ENCODE results near the gene SMARCC1.
"Not testable (repeated sequence)": the region's sequence is repeated elsewhere in the genome, so short reads cannot be mapped to it uniquely, and the experiment has no call there.

SMARCC1 gene

GRCh38 chr3:47746264-47746663 lies 35.4 kb downstream of the SMARCC1 start:
- Histone ChIP-seq H3K4me1 (ENCODE audit: low read length) (peaks cover 16% of the 10 kb centered on the region), H3K4me2 (ENCODE audit: low read length) (no peak overlapping the region), H3K36me3 (replicated peaks; ENCODE audit: low read depth, low read length) (peaks cover 44% of the 10 kb centered on the region), H3K9ac (ENCODE audit: low read length) (no peak overlapping the region), H3K27me3 (ENCODE audit: low read depth, low read length) (no peaks in the 10 kb centered on the region), H3K79me2 (ENCODE audit: low read length) (peaks cover 100% of the 10 kb centered on the region), H2AFZ (ENCODE audit: low read depth, low read length) (no peak overlapping the region), H3K27ac (ENCODE audit: low read length) (no peak overlapping the region), H4K20me1 (ENCODE audit: insufficient read depth, low read length) (peaks cover 45% of the 10 kb centered on the region), H3K9me3 (ENCODE audit: insufficient read depth, low read length) (no peaks in the 10 kb centered on the region), H3K4me3 (ENCODE audit: low read length) (no peak overlapping the region)
- no peak for TF ChIP-seq CTCF (IDR thresholded peaks at IDR 0.05; ENCODE audit: low read depth, low read length)
- TF ChIP-seq EZH2phosphoT487 (IDR thresholded peaks at IDR 0.05; ENCODE audit: low read depth): no peak

- Histone ChIP-seq H3K27ac (ENCODE audit: low read length) (no peak overlapping the region), H3K27me3 (ENCODE audit: low read depth, low read length) (no peaks in the 10 kb centered on the region), H4K20me1 (ENCODE audit: insufficient read depth, low read length) (peaks cover 56% of the 10 kb centered on the region), H3K4me3 (ENCODE audit: low read length) (no peak overlapping the region), H3K4me2 (ENCODE audit: low read length) (no peak overlapping the region), H2AFZ (ENCODE audit: low read depth, low read length) (no peak overlapping the region), H3K9me3 (ENCODE audit: insufficient read depth, low read length) (no peaks in the 10 kb centered on the region), H3K36me3 (replicated peaks; ENCODE audit: low read depth, low read length) (peaks cover 50% of the 10 kb centered on the region), H3K4me1 (ENCODE audit: low read length) (peaks cover 16% of the 10 kb centered on the region), H3K79me2 (ENCODE audit: low read length) (peaks cover 100% of the 10 kb centered on the region), H3K9ac (ENCODE audit: low read length) (no peak overlapping the region)
- TF ChIP-seq CTCF (IDR thresholded peaks at IDR 0.05; ENCODE audit: low read depth, low read length) (no peak), EZH2phosphoT487 (IDR thresholded peaks at IDR 0.05; ENCODE audit: low read depth) (no peak)
These were observed 37.8 kb downstream of the SMARCC1 start for GRCh38 chr3:47743855-47744254.

- Histone ChIP-seq H3K79me2 (ENCODE audit: low read length) (peaks cover 100% of the 10 kb centered on the region), H3K4me1 (ENCODE audit: low read length) (peaks cover 16% of the 10 kb centered on the region), H3K36me3 (replicated peaks; ENCODE audit: low read depth, low read length) (peaks cover 46% of the 10 kb centered on the region), H4K20me1 (ENCODE audit: insufficient read depth, low read length) (peaks cover 56% of the 10 kb centered on the region)
- not testable (repeated sequence) for H2AFZ ChIP-seq (ENCODE audit: low read depth, low read length); H3K9me3 ChIP-seq (ENCODE audit: insufficient read depth, low read length); H3K27me3 ChIP-seq (ENCODE audit: low read depth, low read length); H3K4me2 ChIP-seq (ENCODE audit: low read length); H3K9ac ChIP-seq (ENCODE audit: low read length); H3K27ac ChIP-seq (ENCODE audit: low read length); H3K4me3 ChIP-seq (ENCODE audit: low read length)
These were observed 38.3 kb downstream of the SMARCC1 start for GRCh38 chr3:47743352-47743751.

GRCh38 chr3:47741925-47742324 lies 39.8 kb downstream of the SMARCC1 start:
- TF ChIP-seq CTCF (IDR thresholded peaks at IDR 0.05; ENCODE audit: low read depth, low read length) (no peak), EZH2phosphoT487 (IDR thresholded peaks at IDR 0.05; ENCODE audit: low read depth) (no peak)
- Histone ChIP-seq H3K9ac (ENCODE audit: low read length) (no peak overlapping the region), H2AFZ (ENCODE audit: low read depth, low read length) (no peak overlapping the region), H3K4me2 (ENCODE audit: low read length) (no peak overlapping the region), H3K36me3 (replicated peaks; ENCODE audit: low read depth, low read length) (peaks cover 50% of the 10 kb centered on the region), H3K9me3 (ENCODE audit: insufficient read depth, low read length) (no peaks in the 10 kb centered on the region), H3K79me2 (ENCODE audit: low read length) (peaks cover 94% of the 10 kb centered on the region), H3K4me1 (ENCODE audit: low read length) (peaks cover 16% of the 10 kb centered on the region), H3K4me3 (ENCODE audit: low read length) (no peak overlapping the region), H4K20me1 (ENCODE audit: insufficient read depth, low read length) (peaks cover 56% of the 10 kb centered on the region), H3K27ac (ENCODE audit: low read length) (no peak overlapping the region), H3K27me3 (ENCODE audit: low read depth, low read length) (no peaks in the 10 kb centered on the region)

- H3K27ac ChIP-seq (ENCODE audit: low read length): peak overlapping the region; percentile 2; the same call in 1 of the 2 replicates
- H3K4me3 ChIP-seq (ENCODE audit: low read length): no peak overlapping the region
- no peak overlapping the region for H3K9ac ChIP-seq (ENCODE audit: low read length)
- peaks cover 44% of the 10 kb centered on the region for H3K79me2 ChIP-seq (ENCODE audit: low read length)
- no peak overlapping the region for H3K4me2 ChIP-seq (ENCODE audit: low read length)
- no peak overlapping the region for H2AFZ ChIP-seq (ENCODE audit: low read depth, low read length)
- peaks cover 8% of the 10 kb centered on the region; the same call in 1 of the 2 replicates for H4K20me1 ChIP-seq (ENCODE audit: insufficient read depth, low read length)
- TF ChIP-seq EZH2phosphoT487 (IDR thresholded peaks at IDR 0.05; ENCODE audit: low read depth) (no peak), CTCF (IDR thresholded peaks at IDR 0.05; ENCODE audit: low read depth, low read length) (no peak)
- H3K9me3 ChIP-seq (ENCODE audit: insufficient read depth, low read length): no peaks in the 10 kb centered on the region
- H3K4me1 ChIP-seq (ENCODE audit: low read length): peaks cover 12% of the 10 kb centered on the region
- no peaks in the 10 kb centered on the region for H3K27me3 ChIP-seq (ENCODE audit: low read depth, low read length)
- H3K36me3 ChIP-seq (replicated peaks; ENCODE audit: low read depth, low read length): peaks cover 78% of the 10 kb centered on the region
These were observed 49.5 kb downstream of the SMARCC1 start for GRCh38 chr3:47732143-47732542.

All from OCI-LY3 (cell line).